ENCODE data around the gene KRTAP9-2. TPM values are rescaled to one million over a fixed set of nuclear protein-coding genes. Genes with fewer than 3 reads are reported as not detected.

Gene KRTAP9-2
- total and polyA plus RNA-seq, 2 experiments from 2014 or later, result not detected

GRCh38 chr17:41190328-41190727 is 36.1 kb upstream of the KRTAP9-2 start:
- Histone ChIP-seq H3F3A (ENCODE audit: insufficient read depth) (no peaks in the 10 kb centered on the region), H3K4me3 (no peak overlapping the region), H3K4me2 (ENCODE audit: unreplicated experiment) (no peak overlapping the region), H3K79me2 (ENCODE audit: insufficient read depth) (no peaks in the 10 kb centered on the region), H3K27ac (no peak overlapping the region), H4K20me1 (ENCODE audit: insufficient read depth) (no peaks in the 10 kb centered on the region), H3K27me3 (replicated peaks; ENCODE audit: insufficient read depth) (no peaks in the 10 kb centered on the region), H3K36me3 (ENCODE audit: low read depth) (no peaks in the 10 kb centered on the region), H3K9me3 (ENCODE audit: low read depth) (no peaks in the 10 kb centered on the region), H3K9me2 (ENCODE audit: insufficient read depth) (no peaks in the 10 kb centered on the region), H2AFZ (no peak overlapping the region), H3K4me1 (ENCODE audit: insufficient read depth) (no peaks in the 10 kb centered on the region), H3K9ac (no peak overlapping the region)
- no peak for DNase-seq
- WGBS, 2 experiments (ENCODE audit: low coverage in 1 of 2, low lambda C conversion rate in 2 of 2, missing lambda C conversion rate in 2 of 2), result 69 to 80% methylated on average over 3 of the region's 3 CpGs
- in situ Hi-C loops (cut with MboI), result no loop called here
- TF ChIP-seq EZH2 (IDR thresholded peaks at IDR 0.05; ENCODE audit: insufficient read depth, poor library complexity, severe bottlenecking), result no peak
- no peak for TF ChIP-seq EZH2phosphoT487 (IDR thresholded peaks at IDR 0.05; ENCODE audit: insufficient read depth, low read depth)

GRCh38 chr17:41196068-41196467 is 30.4 kb upstream of the KRTAP9-2 start:
- Histone ChIP-seq H3K27me3 (replicated peaks; ENCODE audit: insufficient read depth) (no peaks in the 10 kb centered on the region), H3K4me3 (no peak overlapping the region), H3K4me2 (ENCODE audit: unreplicated experiment) (no peak overlapping the region), H3K9me2 (ENCODE audit: insufficient read depth) (no peaks in the 10 kb centered on the region), H3K36me3 (ENCODE audit: low read depth) (no peaks in the 10 kb centered on the region), H3F3A (ENCODE audit: insufficient read depth) (no peaks in the 10 kb centered on the region), H3K27ac (no peak overlapping the region), H2AFZ (no peak overlapping the region), H3K79me2 (ENCODE audit: insufficient read depth) (no peaks in the 10 kb centered on the region), H3K9me3 (ENCODE audit: low read depth) (no peaks in the 10 kb centered on the region), H3K4me1 (ENCODE audit: insufficient read depth) (no peaks in the 10 kb centered on the region), H4K20me1 (ENCODE audit: insufficient read depth) (no peaks in the 10 kb centered on the region), H3K9ac (no peak overlapping the region)
- DNase-seq, result no peak
- TF ChIP-seq EZH2phosphoT487 (IDR thresholded peaks at IDR 0.05; ENCODE audit: insufficient read depth, low read depth) (no peak), EZH2 (IDR thresholded peaks at IDR 0.05; ENCODE audit: insufficient read depth, poor library complexity, severe bottlenecking) (no peak)
- in situ Hi-C loops (cut with MboI), result no loop called here
- 52 to 62% methylated on average over 1 of the region's 1 CpG for WGBS, 2 experiments (ENCODE audit: low coverage in 1 of 2, low lambda C conversion rate in 2 of 2, missing lambda C conversion rate in 2 of 2)

GRCh38 chr17:41199421-41200078 is 26.9 kb upstream of the KRTAP9-2 start:
- no peak for DNase-seq
- H3K9ac ChIP-seq, result no peak overlapping the region
- H3K4me3 ChIP-seq, result no peak overlapping the region
- no peaks in the 10 kb centered on the region for H3K27me3 ChIP-seq (replicated peaks; ENCODE audit: insufficient read depth)
- H3K79me2 ChIP-seq (ENCODE audit: insufficient read depth), result no peaks in the 10 kb centered on the region
- no peak overlapping the region for H3K4me2 ChIP-seq (ENCODE audit: unreplicated experiment)
- H3K9me3 ChIP-seq (ENCODE audit: low read depth), result no peaks in the 10 kb centered on the region
- H2AFZ ChIP-seq, result no peak overlapping the region
- H3K9me2 ChIP-seq (ENCODE audit: insufficient read depth), result no peaks in the 10 kb centered on the region
- no peaks in the 10 kb centered on the region for H3F3A ChIP-seq (ENCODE audit: insufficient read depth)
- no peak overlapping the region for H3K27ac ChIP-seq
- H3K36me3 ChIP-seq (ENCODE audit: low read depth), result no peaks in the 10 kb centered on the region
- in situ Hi-C loops (cut with MboI), result no loop called here
- H4K20me1 ChIP-seq (ENCODE audit: insufficient read depth), result no peaks in the 10 kb centered on the region
- no peaks in the 10 kb centered on the region for H3K4me1 ChIP-seq (ENCODE audit: insufficient read depth)
- WGBS, 2 experiments (ENCODE audit: low coverage in 1 of 2, low lambda C conversion rate in 2 of 2, missing lambda C conversion rate in 2 of 2), result 43% methylated on average over 5 of the region's 5 CpGs
- TF ChIP-seq EZH2phosphoT487 (IDR thresholded peaks at IDR 0.05; ENCODE audit: insufficient read depth, low read depth) (no peak), EZH2 (IDR thresholded peaks at IDR 0.05; ENCODE audit: insufficient read depth, poor library complexity, severe bottlenecking) (no peak)

- no peaks in the 10 kb centered on the region for H3K9me3 ChIP-seq (ENCODE audit: low read depth)
- H2AFZ ChIP-seq, result no peak overlapping the region
- H3K4me3 ChIP-seq, result no peak overlapping the region
- peaks cover 9% of the 10 kb centered on the region; the same call in 1 of the 2 replicates for H3K4me1 ChIP-seq (ENCODE audit: insufficient read depth)
- H3K9me2 ChIP-seq (ENCODE audit: insufficient read depth), result no peaks in the 10 kb centered on the region
- 9 to 11% methylated on average over 1 of the region's 1 CpG for WGBS, 2 experiments (ENCODE audit: low coverage in 1 of 2, low lambda C conversion rate in 2 of 2, missing lambda C conversion rate in 2 of 2)
- peaks cover 11% of the 10 kb centered on the region; the same call in 1 of the 2 replicates for H3F3A ChIP-seq (ENCODE audit: insufficient read depth)
- no peak overlapping the region for H3K9ac ChIP-seq
- no peak overlapping the region for H3K27ac ChIP-seq
- peak; percentile 70 for DNase-seq
- no peak overlapping the region for H3K4me2 ChIP-seq (ENCODE audit: unreplicated experiment)
- in situ Hi-C loops (cut with MboI), result no loop called here
- H3K36me3 ChIP-seq (ENCODE audit: low read depth), result no peaks in the 10 kb centered on the region
- H3K79me2 ChIP-seq (ENCODE audit: insufficient read depth), result no peaks in the 10 kb centered on the region
- no peaks in the 10 kb centered on the region for H3K27me3 ChIP-seq (replicated peaks; ENCODE audit: insufficient read depth)
- TF ChIP-seq EZH2 (IDR thresholded peaks at IDR 0.05; ENCODE audit: insufficient read depth, poor library complexity, severe bottlenecking) (no peak), EZH2phosphoT487 (IDR thresholded peaks at IDR 0.05; ENCODE audit: insufficient read depth, low read depth) (0 out of 2 replicates have a peak, but pooled peaks have one; percentile 61)
- H4K20me1 ChIP-seq (ENCODE audit: insufficient read depth), result no peaks in the 10 kb centered on the region
These were observed 14.5 kb upstream of the KRTAP9-2 start for GRCh38 chr17:41211845-41212466.

All from GM23248 (cell line).